NCI-H1105 treated with DMSO at 0.1 percent for 48 hours (cell line): Measurements from ENCODE around the gene UFC1.

Experiments
- DNase-seq: peaks from one replicate; lab custom pipeline; 2025; lab: John Stamatoyannopoulos, UW

The UFC1 gene

GRCh38 chr1:161193561-161194235, 39.9 kb downstream of the UFC1 start:
- no peak for DNase-seq

GRCh38 chr1:161195171-161195570, 41.4 kb downstream of the UFC1 start:
- DNase-seq: no peak

GRCh38 chr1:161196111-161196510, 42.3 kb downstream of the UFC1 start:
- no peak for DNase-seq

- no peak for DNase-seq
Measured at GRCh38 chr1:161196521-161197451, 43.0 kb downstream of the UFC1 start.

GRCh38 chr1:161197560-161198193, 43.9 kb downstream of the UFC1 start:
- DNase-seq: no peak

- peak; percentile 24 for DNase-seq
Measured at GRCh38 chr1:161198194-161198896, 44.6 kb downstream of the UFC1 start.

GRCh38 chr1:161198897-161199431, 45.2 kb downstream of the UFC1 start, which contains the start of gene ADAMTS4:
Gene ADAMTS4 (minus strand): TSS chr1:161199054. CDS start chr1:161198627, 427 bp downstream.
- DNase-seq: no peak

GRCh38 chr1:161199506-161200139, 45.8 kb downstream of the UFC1 start:
- DNase-seq: no peak

- no peak for DNase-seq
Measured at GRCh38 chr1:161200421-161200991, 46.7 kb downstream of the UFC1 start.

- DNase-seq: no peak
Measured at GRCh38 chr1:161200992-161201835, 47.4 kb downstream of the UFC1 start.

GRCh38 chr1:161201836-161202712, 48.3 kb downstream of the UFC1 start, which contains the start of gene NDUFS2:
Gene NDUFS2 (plus strand): TSS chr1:161202367. CDS start chr1:161202386, 19 bp downstream.
- DNase-seq: peak; percentile 99

- DNase-seq: no peak
Measured at GRCh38 chr1:161206411-161207140, 52.8 kb downstream of the UFC1 start.

- no peak for DNase-seq
Measured at GRCh38 chr1:161207173-161207572, 53.4 kb downstream of the UFC1 start.
